GM12892 (cell line): ENCODE data around the gene OR1S1.

Source experiments
- POLR2A ChIP-seq: IDR thresholded peaks from 2 replicates; pipeline ENCODE4 v1.6.1; 2011; ENCODE audit warnings: low read depth, low read length, control low read depth
- POLR2AphosphoS5 ChIP-seq: IDR thresholded peaks from 2 replicates; pipeline ENCODE4 v1.6.1; 2011; ENCODE audit warnings: low read depth, low read length, control low read depth

GRCh38 chr11:58179648-58180047 lies 32.9 kb upstream of the OR1S1 start:
- TF ChIP-seq POLR2A (no peak), POLR2AphosphoS5 (no peak)
